ENCODE results near the gene PEA15. TPM values are rescaled to one million over a fixed set of nuclear protein-coding genes. Genes with fewer than 3 reads are reported as not detected.

PEA15 gene
- total and polyA plus RNA-seq, 10 of the 15 experiments (the other 5 are each of a cell fraction or from before 2014, with no cell fraction given): 15.1 to 269 (median 65.6) TPM

- CTCF ChIA-PET: interaction anchor here (0.7 to 8.1 kb wide), 15 partner anchors 10 to 176 kb away, joined by 3 to 86 read pairs (median 4); partner anchors contain the start of genes IGSF8 and PEA15
- H3K9ac ChIP-seq (ENCODE audit: control insufficient read depth, insufficient read depth, low read length): peak overlapping the region; percentile 92
- H4K20me1 ChIP-seq (ENCODE audit: control insufficient read depth, insufficient read depth): no peaks in the 10 kb centered on the region
- no peaks in the 10 kb centered on the region for H3K27me3 ChIP-seq (replicated peaks in 1 of 2; ENCODE audit: control insufficient read depth in 2 of 2, insufficient read depth in 2 of 2, low read length in 1 of 2)
- H3K27ac ChIP-seq (ENCODE audit: control insufficient read depth, insufficient read depth): peak overlapping the region; percentile 90
- H3K4me3 ChIP-seq: peak overlapping the region; percentile 82
- peaks cover 3% of the 10 kb centered on the region for H3K4me1 ChIP-seq (ENCODE audit: control insufficient read depth, insufficient read depth, low read length)
- ATAC-seq (peak; percentile 63), FAIRE-seq (no peak), DNase-seq (ENCODE audit: low read depth, low spot score) (peak; percentile 32)
- H3K4me2 ChIP-seq (ENCODE audit: control insufficient read depth, insufficient read depth): peak overlapping the region; percentile 85
- RAD21 ChIA-PET (ENCODE audit: unreplicated experiment): interaction anchor here (0.6 to 6.7 kb wide), 8 partner anchors 9 to 115 kb away, joined by 3 to 68 read pairs (median 25); partner anchors contain the start of gene PEX19
- in situ Hi-C loops (cut with MboI): no loop called here
- SMC1A ChIA-PET (ENCODE audit: uncharacterized antibody, unreplicated experiment): interaction anchor here (0.6 to 5.3 kb wide), 15 partner anchors 10 to 261 kb away, joined by 3 to 47 read pairs (median 9); partner anchors contain the start of genes PEA15 and PEX19
- H3K9me3 ChIP-seq (replicated peaks; ENCODE audit: control insufficient read depth, insufficient read depth, low read length): no peaks in the 10 kb centered on the region
- no peaks in the 10 kb centered on the region for H3K36me3 ChIP-seq (ENCODE audit: control insufficient read depth in 2 of 2, insufficient read depth in 2 of 2, low read length in 1 of 2)
- intact Hi-C loops (cut with micrococcal nuclease; ENCODE audit: unreplicated experiment): no loop called here
- H2AFZ ChIP-seq (ENCODE audit: control insufficient read depth, low read depth, low read length): no peak overlapping the region; the same call in 1 of the 2 replicates
- POLR2A ChIA-PET: interaction anchor here (1.0 to 5.3 kb wide), 11 partner anchors 10 to 163 kb away, joined by 3 to 29 read pairs (median 6); partner anchors contain the start of genes IGSF8, PEA15 and PEX19
- 2% methylated on average over 8 of the region's 8 CpGs for WGBS (ENCODE audit: insufficient coverage, insufficient replicate concordance, low lambda C conversion rate, missing lambda C conversion rate)
- H3K79me2 ChIP-seq (ENCODE audit: control insufficient read depth, insufficient read depth, low read length): peaks cover 38% of the 10 kb centered on the region
- no TSS peak for BruUV-seq (replicated peaks)
- TF ChIP-seq ELK1 (IDR thresholded peaks at IDR 0.05; ENCODE audit: low read depth, low read length): no peak
- no peak for TF ChIP-seq HDGF (IDR thresholded peaks at IDR 0.05)
- TF ChIP-seq ZNF384 (IDR thresholded peaks at IDR 0.05; ENCODE audit: borderline replicate concordance, low read depth, low read length): no peak
- no peak for TF ChIP-seq ZBTB33 (IDR thresholded peaks at IDR 0.05)
- no peak for TF ChIP-seq ZNF207 (IDR thresholded peaks at IDR 0.05; ENCODE audit: borderline replicate concordance)
- TF ChIP-seq ZSCAN29 (IDR thresholded peaks at IDR 0.05): no peak
- no peak for TF ChIP-seq TCF3 (IDR thresholded peaks at IDR 0.05; ENCODE audit: borderline replicate concordance, insufficient read depth, low read depth, low read length)
- no peak for TF ChIP-seq ZZZ3 (IDR thresholded peaks at IDR 0.05; ENCODE audit: control insufficient read depth, insufficient read length, low read depth)
- no peak for TF ChIP-seq NR2C1 (IDR thresholded peaks at IDR 0.05)
- TF ChIP-seq RAD51 (IDR thresholded peaks at IDR 0.05): 0 out of 2 replicates have a peak, but pooled peaks have one; percentile 20
- no peak for TF ChIP-seq SKIL (IDR thresholded peaks at IDR 0.05; ENCODE audit: low read depth, poor library complexity, severe bottlenecking)
- no peak for TF ChIP-seq DPF2 (IDR thresholded peaks at IDR 0.05)
- TF ChIP-seq MEF2A (IDR thresholded peaks at IDR 0.05; ENCODE audit: insufficient read depth, low read depth, low read length): no peak
- no peak for TF ChIP-seq HDAC2 (IDR thresholded peaks at IDR 0.05)
- no peak for TF ChIP-seq KAT2A (conservative IDR thresholded peaks at IDR 0.05; ENCODE audit: control insufficient read depth, low read depth, low read length)
- no peak for TF ChIP-seq SUPT20H (IDR thresholded peaks at IDR 0.05; ENCODE audit: borderline replicate concordance, control insufficient read depth, low read depth, low read length)
- no peak for TF ChIP-seq ASH2L (IDR thresholded peaks at IDR 0.05; ENCODE audit: borderline replicate concordance, low read depth)
- TF ChIP-seq EP300 (IDR thresholded peaks at IDR 0.05; ENCODE audit: borderline replicate concordance in 1 of 2, control insufficient read depth in 1 of 2, low read depth in 2 of 2, low read length in 2 of 2): no peak
- TF ChIP-seq GABPA (IDR thresholded peaks at IDR 0.05; ENCODE audit: low read depth): no peak
These were observed 56.3 kb downstream of the PEA15 start for GRCh38 chr1:160261556-160261892.

Measured in GM12878 (cell line).